Fibroblast of lung (primary cell): Measurements from ENCODE around the gene TBC1D22A. TPM values are rescaled to one million over a fixed set of nuclear protein-coding genes. Genes with fewer than 3 reads are reported as not detected.

Experiments used
- DNase-seq, 2 donors: peaks; one replicate each; pipeline versions ENCODE4 v3.0.0 to v3.0.0-alpha.2; 2010; ENCODE audit warnings: low read depth in 2 of 2
- H2AFZ ChIP-seq: 2 replicates; pipeline ENCODE4 v1.5.1; 2012; ENCODE audit warnings: low read length, control low read depth, inconsistent platforms
- H3K27ac ChIP-seq: 2 replicates; pipeline ENCODE4 v1.5.1; 2011; ENCODE audit warnings: low read length, control low read depth; ENCODE audit not compliant: insufficient read depth
- H3K27me3 ChIP-seq: 2 replicates; pipeline ENCODE4 v1.5.1; 2011; ENCODE audit warnings: mild to moderate bottlenecking, low read length; ENCODE audit not compliant: control insufficient read depth, insufficient read depth
- H3K36me3 ChIP-seq: 2 replicates; pipeline ENCODE4 v1.5.1; 2011; ENCODE audit warnings: low read length; ENCODE audit not compliant: control insufficient read depth, insufficient read depth
- H3K4me1 ChIP-seq: 2 replicates; pipeline ENCODE4 v1.5.1; 2011; ENCODE audit warnings: low read length; ENCODE audit not compliant: control insufficient read depth, insufficient read depth; ENCODE audit errors: extremely low read depth
- H3K4me2 ChIP-seq: 2 replicates; pipeline ENCODE4 v1.5.1; 2011; ENCODE audit warnings: low read length, control low read depth; ENCODE audit not compliant: insufficient read depth; ENCODE audit errors: extremely low read depth
- H3K4me3 ChIP-seq, 4 experiments: fragments of 200-600 bp in 1 of 4; sonication (generic) in 1 of 4; replicated peaks in 1 of 4; 2 replicates each; pipeline ENCODE4 v1.5.1; 2011 to 2016; ENCODE audit warnings: low read length in 4 of 4, low read depth in 3 of 4, mild to moderate bottlenecking in 3 of 4, control low read depth in 2 of 4, inconsistent platforms in 1 of 4, mixed read lengths in 1 of 4; ENCODE audit not compliant: insufficient read depth in 1 of 4; ENCODE audit errors: control extremely low read depth in 1 of 4
- H3K79me2 ChIP-seq: 2 replicates; pipeline ENCODE4 v1.5.1; 2012; ENCODE audit warnings: mild to moderate bottlenecking, low read length, inconsistent platforms; ENCODE audit not compliant: control insufficient read depth, insufficient read depth
- H3K9ac ChIP-seq: 2 replicates; pipeline ENCODE4 v1.5.1; 2011; ENCODE audit warnings: mild to moderate bottlenecking, low read length, control low read depth; ENCODE audit not compliant: insufficient read depth
- H3K9me3 ChIP-seq: 2 replicates; pipeline ENCODE4 v1.5.1; 2012; ENCODE audit warnings: low read depth, low read length; ENCODE audit not compliant: control insufficient read depth, insufficient read depth
- H4K20me1 ChIP-seq: 2 replicates; pipeline ENCODE4 v1.5.1; 2011; ENCODE audit warnings: low read length; ENCODE audit not compliant: control insufficient read depth, insufficient read depth; ENCODE audit errors: extremely low read depth
- CTCF ChIP-seq, 2 donors: IDR thresholded peaks in 1 of 2; conservative IDR thresholded peaks in 1 of 2; 1 replicate in 1 of 2; 2 replicates in 1 of 2; pipeline ENCODE4 v1.5.1; 2011 to 2012; ENCODE audit warnings: low read length in 2 of 2, control low read depth in 1 of 2, inconsistent platforms in 1 of 2, low read depth in 1 of 2, mild to moderate bottlenecking in 1 of 2
- EZH2 ChIP-seq: IDR thresholded peaks from 2 replicates; pipeline ENCODE4 v1.5.1; 2012; ENCODE audit warnings: low read length, control low read depth, mild to moderate bottlenecking; ENCODE audit errors: missing control alignments
- polyA plus RNA-seq, 2 donors: library from polyadenylated mRNA; depleted of rRNA in 1 of 2; stranded (reverse) in 1 of 2; unstranded in 1 of 2; fragments of >200 nt; gene quantifications; 2 replicates each; pipeline ENCODE4 v1.2.1, GENCODE V29; 2011 to 2012; ENCODE audit warnings: missing spikeins in 1 of 2
- total RNA-seq: library from RNA; depleted of rRNA; stranded (reverse); fragments of >200 nt; gene quantifications from 2 replicates; pipeline ENCODE4 v1.2.1, GENCODE V29; 2014

TBC1D22A gene
- total and polyA plus RNA-seq, 2 donors (not counting 1 experiment from before 2014, with no cell fraction given): 11.6 to 17.6 TPM

- no peak overlapping the region for H3K9ac ChIP-seq
- no peak overlapping the region for H3K27ac ChIP-seq
- no peak overlapping the region for H3K4me3 ChIP-seq
- H3K4me2 ChIP-seq: no peak overlapping the region
- no peaks in the 10 kb centered on the region for H3K27me3 ChIP-seq
- H3K36me3 ChIP-seq: peaks cover 2% of the 10 kb centered on the region
- TF ChIP-seq EZH2 (no peak), CTCF (conservative IDR thresholded peaks at IDR 0.05 in 1 of 2, IDR thresholded peaks at IDR 0.05 in 1 of 2; ENCODE audit: low read depth in 1 of 2, low read length in 2 of 2) (no peak)
- H3K4me1 ChIP-seq: peaks cover 4% of the 10 kb centered on the region
- no peaks in the 10 kb centered on the region for H4K20me1 ChIP-seq
- no peak for DNase-seq
- H2AFZ ChIP-seq: no peak overlapping the region
- no peaks in the 10 kb centered on the region for H3K9me3 ChIP-seq
- no peaks in the 10 kb centered on the region for H3K79me2 ChIP-seq
Observed at GRCh38 chr22:46897246-46897623, 134.8 kb downstream of the TBC1D22A start.

GRCh38 chr22:46900549-46900948 is 138.1 kb downstream of the TBC1D22A start:
- Histone ChIP-seq H3K4me1 (no peaks in the 10 kb centered on the region), H3K9ac (no peak overlapping the region), H3K4me2 (no peak overlapping the region), H3K79me2 (no peaks in the 10 kb centered on the region), H2AFZ (no peak overlapping the region), H4K20me1 (no peaks in the 10 kb centered on the region), H3K27ac (no peak overlapping the region), H3K27me3 (no peaks in the 10 kb centered on the region), H3K9me3 (no peaks in the 10 kb centered on the region), H3K36me3 (no peaks in the 10 kb centered on the region), H3K4me3 (no peak overlapping the region)
- TF ChIP-seq EZH2: no peak
- no peak for TF ChIP-seq CTCF (conservative IDR thresholded peaks at IDR 0.05 in 1 of 2, IDR thresholded peaks at IDR 0.05 in 1 of 2; ENCODE audit: low read depth in 1 of 2, low read length in 2 of 2)
- no peak for DNase-seq

- no peaks in the 10 kb centered on the region for H3K27me3 ChIP-seq
- no peak overlapping the region for H3K4me2 ChIP-seq
- H3K4me1 ChIP-seq: no peaks in the 10 kb centered on the region
- H3K4me3 ChIP-seq: no peak overlapping the region
- no peaks in the 10 kb centered on the region for H4K20me1 ChIP-seq
- no peaks in the 10 kb centered on the region for H3K9me3 ChIP-seq
- TF ChIP-seq EZH2 (no peak), CTCF (conservative IDR thresholded peaks at IDR 0.05 in 1 of 2, IDR thresholded peaks at IDR 0.05 in 1 of 2; ENCODE audit: low read depth in 1 of 2, low read length in 2 of 2) (no peak)
- H3K9ac ChIP-seq: no peak overlapping the region
- H3K36me3 ChIP-seq: no peaks in the 10 kb centered on the region
- no peak overlapping the region for H3K27ac ChIP-seq
- no peaks in the 10 kb centered on the region for H3K79me2 ChIP-seq
- no peak overlapping the region for H2AFZ ChIP-seq
- DNase-seq: no peak
Observed at GRCh38 chr22:46902436-46902835, 140.0 kb downstream of the TBC1D22A start.
